GM10248 (cell line): Measurements from ENCODE around the gene PRR7.

ENCODE experiments used
- CTCF ChIA-PET: fragments of 300-600 bp; sonication (Branson Sonifier 250); formaldehyde crosslinking; extraction: SDS; loops from one replicate; lab custom pipeline; 2021; ENCODE audit warnings: antibody characterized with exemption; lab: Yijun Ruan, JAX
- POLR2A ChIA-PET: fragments of 350-650 bp; sonication (Branson Sonifier 250); formaldehyde crosslinking; extraction: SDS; loops from one replicate; lab custom pipeline; 2020; ENCODE audit warnings: antibody characterized with exemption; lab: Yijun Ruan, JAX
- DNase-seq: peaks from one replicate; pipeline ENCODE4 v3.0.0; 2012; ENCODE audit errors: extremely low spot score
- TF ChIP-seq, protein P1 (sequence below): IDR thresholded peaks from 2 replicates; pipeline ENCODE4 v1.5.1; 2012; ENCODE audit warnings: mild to moderate bottlenecking, low read depth; ENCODE audit errors: extremely low read depth, missing control alignments, control extremely low read depth

The PRR7 gene

DNA sequence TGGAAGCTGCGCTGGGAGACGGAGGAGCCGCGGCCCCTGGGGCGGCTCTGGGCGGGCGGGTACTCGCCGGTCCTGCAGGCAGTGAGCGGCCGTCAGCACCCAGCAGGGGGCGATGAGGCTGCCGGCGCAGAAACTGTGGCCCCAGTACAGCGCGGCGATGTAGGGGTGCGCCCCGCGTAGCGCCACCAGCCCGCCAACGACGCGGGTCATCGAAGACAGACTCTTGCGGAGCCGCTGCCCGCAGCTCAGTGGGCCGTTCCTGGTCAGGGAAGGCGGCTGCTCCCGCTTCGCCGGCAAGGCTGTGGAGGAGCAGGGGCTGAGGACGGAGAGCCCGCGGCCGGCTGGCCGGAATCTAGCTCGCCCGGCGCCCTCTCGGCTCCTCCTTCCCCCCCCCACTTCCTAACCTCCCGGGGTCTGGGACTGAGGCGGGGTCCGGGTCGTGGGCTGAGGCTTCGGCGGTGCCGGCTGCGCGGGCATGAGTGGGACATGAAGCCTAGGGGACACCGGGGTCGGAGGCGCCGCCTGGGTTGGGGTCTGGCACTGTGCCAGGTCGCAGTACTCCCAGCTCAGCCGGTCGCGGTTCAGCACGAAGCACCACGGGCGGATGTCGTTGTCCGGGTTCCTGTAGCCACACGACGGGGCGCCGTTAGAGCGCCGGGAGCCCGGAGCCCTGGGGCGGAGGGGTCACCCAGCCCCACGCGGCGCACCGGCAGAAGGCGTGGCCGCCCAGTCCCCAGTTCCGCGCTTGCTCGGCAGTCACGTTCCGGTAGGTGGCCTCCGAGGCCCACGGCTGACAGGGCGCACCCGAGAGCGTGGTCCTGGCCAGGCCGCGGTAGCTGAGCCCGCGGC is 42.6 kb upstream of the PRR7 start:
- TF ChIP-seq, protein P1, sequence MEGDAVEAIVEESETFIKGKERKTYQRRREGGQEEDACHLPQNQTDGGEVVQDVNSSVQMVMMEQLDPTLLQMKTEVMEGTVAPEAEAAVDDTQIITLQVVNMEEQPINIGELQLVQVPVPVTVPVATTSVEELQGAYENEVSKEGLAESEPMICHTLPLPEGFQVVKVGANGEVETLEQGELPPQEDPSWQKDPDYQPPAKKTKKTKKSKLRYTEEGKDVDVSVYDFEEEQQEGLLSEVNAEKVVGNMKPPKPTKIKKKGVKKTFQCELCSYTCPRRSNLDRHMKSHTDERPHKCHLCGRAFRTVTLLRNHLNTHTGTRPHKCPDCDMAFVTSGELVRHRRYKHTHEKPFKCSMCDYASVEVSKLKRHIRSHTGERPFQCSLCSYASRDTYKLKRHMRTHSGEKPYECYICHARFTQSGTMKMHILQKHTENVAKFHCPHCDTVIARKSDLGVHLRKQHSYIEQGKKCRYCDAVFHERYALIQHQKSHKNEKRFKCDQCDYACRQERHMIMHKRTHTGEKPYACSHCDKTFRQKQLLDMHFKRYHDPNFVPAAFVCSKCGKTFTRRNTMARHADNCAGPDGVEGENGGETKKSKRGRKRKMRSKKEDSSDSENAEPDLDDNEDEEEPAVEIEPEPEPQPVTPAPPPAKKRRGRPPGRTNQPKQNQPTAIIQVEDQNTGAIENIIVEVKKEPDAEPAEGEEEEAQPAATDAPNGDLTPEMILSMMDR = peak; percentile 92
- peak; percentile 93 for DNase-seq
- ChIA-PET POLR2A (interaction anchor here (1.2 to 1.6 kb wide), 6 partner anchors 13 to 51 kb away, joined by 3 to 10 read pairs (median 5); partner anchors contain the start of gene PRR7), CTCF (interaction anchor here (0.6 to 21.8 kb wide), 52 partner anchors 14 to 744 kb away, joined by 3 to 549 read pairs (median 6); partner anchors contain the start of genes DOK3, GRK6, LMAN2 and PDLIM7)

DNA sequence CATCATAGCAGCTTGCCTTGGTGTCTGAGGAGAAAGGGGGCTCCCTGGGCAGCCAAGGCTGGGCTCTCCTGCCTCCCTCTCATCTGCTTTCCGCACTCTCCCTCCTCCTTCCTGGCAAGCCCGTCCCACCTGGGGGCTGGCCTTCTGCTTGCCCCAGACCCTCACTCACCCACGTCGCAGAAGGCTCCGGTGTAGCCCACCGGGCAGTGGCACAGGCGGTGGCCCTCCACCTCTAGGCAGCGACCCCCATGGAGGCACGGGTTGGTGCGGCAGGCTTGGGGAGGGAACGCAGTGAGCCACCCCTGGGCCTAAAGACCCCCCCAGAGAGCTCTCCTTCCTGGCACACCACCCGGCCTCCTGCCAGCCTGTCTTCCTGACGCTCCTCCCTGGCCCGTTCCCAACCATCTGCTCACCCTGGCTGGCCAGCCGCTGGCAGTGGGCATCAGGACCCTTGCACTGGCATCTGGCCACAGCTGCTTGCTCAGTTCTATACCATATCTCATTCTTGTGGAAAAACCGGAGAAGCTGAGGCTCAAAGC is 41.9 kb upstream of the PRR7 start:
- TF ChIP-seq, protein P1 = no peak
- ChIA-PET POLR2A (interaction anchor here (1.3 to 1.6 kb wide), 4 partner anchors 21 to 50 kb away, joined by 3 to 10 read pairs (median 6); partner anchors contain the start of gene PRR7), CTCF (interaction anchor here (0.6 to 21.8 kb wide), 41 partner anchors 15 to 333 kb away, joined by 3 to 549 read pairs (median 10); partner anchors contain the start of genes DOK3, GRK6, LMAN2 and PDLIM7)
- no peak for DNase-seq

DNA sequence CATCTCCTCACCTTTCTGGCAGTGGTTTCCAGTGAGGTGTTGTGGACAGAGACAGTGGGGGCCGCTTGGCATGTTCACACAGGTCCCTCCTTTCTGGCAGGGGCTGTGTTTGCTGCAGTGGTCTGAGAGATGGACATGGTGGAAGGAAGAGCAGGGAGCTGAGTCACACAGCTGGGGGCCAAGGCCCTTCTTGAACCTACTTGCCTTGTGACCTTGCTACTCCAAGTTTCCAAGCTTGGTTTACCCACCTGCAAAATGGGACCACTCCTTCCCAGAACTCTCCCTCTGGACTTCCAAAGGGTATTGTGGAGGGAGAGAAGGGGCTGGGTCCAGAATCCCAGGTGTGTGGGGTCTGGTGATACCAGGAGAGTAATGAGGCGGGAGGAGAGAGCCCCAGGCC is 41.3 kb upstream of the PRR7 start:
- no peak for DNase-seq
- ChIA-PET POLR2A (no interaction called here), CTCF (interaction anchor here (1.0 to 21.8 kb wide), 18 partner anchors 15 to 291 kb away, joined by 3 to 549 read pairs (median 28); partner anchors contain the start of genes DOK3, GRK6, PRR7 and RGS14)
- TF ChIP-seq, protein P1 = no peak

DNA sequence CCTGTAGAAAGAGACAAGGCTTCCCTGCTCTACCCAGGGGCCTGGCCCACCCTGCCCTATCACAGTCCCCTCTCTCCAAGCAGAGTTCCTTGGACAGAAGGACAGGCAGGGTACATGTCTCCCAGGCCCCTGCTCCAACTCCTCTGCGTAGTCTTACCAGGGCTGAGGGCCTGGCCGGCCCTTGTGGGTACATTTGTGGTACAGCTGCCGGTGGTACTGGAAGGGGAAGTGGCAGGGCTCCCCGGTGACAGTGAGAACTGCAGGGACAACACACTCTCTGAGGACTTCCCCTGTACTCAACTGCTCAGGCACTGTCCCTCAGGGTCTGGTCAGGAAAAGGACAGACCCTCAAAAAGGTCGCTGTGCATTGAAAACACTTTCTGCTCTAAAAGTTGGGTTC is 40.8 kb upstream of the PRR7 start:
- DNase-seq = no peak
- TF ChIP-seq, protein P1 = no peak
- POLR2A ChIA-PET = no interaction called here
- CTCF ChIA-PET = interaction anchor here (1.2 to 21.8 kb wide), 11 partner anchors 16 to 292 kb away, joined by 3 to 549 read pairs (median 49); partner anchors contain the start of genes GRK6, PRR7 and SLC34A1

DNA sequence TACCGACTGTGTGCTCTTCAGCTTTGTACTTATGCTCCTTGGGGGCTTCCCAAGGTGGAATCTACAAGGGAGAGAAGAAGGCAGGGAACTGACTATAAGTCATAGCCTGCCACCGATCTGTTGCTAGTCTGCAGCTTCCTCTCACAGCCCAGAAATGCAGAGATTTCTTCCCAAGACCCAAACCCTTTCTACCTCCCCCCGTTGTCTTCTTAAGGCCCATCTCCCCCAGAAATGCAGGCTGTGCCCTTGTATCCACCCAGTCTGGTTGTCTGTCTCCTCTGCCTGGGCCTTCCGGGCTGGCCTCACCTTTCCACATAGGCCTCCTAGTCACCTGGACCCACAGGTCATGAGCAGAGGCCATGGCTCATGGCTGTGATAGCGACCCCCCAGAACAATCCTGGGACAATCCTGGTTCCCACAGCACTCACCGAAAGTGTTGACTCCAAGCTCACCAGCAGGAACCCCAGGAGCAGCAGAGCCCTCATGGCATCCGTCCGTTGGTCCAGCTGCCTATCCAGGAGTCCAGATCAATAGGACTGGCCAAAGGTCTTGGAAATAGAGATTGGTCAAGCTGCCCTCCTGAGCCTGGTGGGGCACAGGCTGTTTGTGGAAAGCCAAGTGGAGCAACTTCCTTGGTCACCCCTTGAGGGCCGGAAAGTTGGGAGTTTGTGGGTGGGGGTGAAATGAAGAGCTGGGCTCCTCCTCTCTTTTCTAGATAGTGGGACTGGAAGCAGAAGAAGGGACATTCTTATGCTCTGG is 37.4 kb upstream of the PRR7 start, which contains the start of gene F12:
TSS of gene F12 (minus strand) at position 522 of the 759 bp plus-strand sequence. CDS start at position 485, 37 bp downstream.
- TF ChIP-seq, protein P1 = no peak
- POLR2A ChIA-PET = interaction anchor here (1.1 to 1.2 kb wide), 2 partner anchors 17 to 37 kb away, joined by 3 to 6 read pairs; partner anchors contain the start of gene GRK6
- DNase-seq = no peak

More for the DNA sequence above, 37.4 kb upstream of the PRR7 start, which contains the start of gene F12:
- CTCF ChIA-PET = interaction anchor here (0.9 to 21.8 kb wide), 9 partner anchors 14 to 101 kb away, joined by 3 to 549 read pairs (median 5); partner anchors contain the start of genes GRK6, PRR7 and SLC34A1
